HG03280 (cell line): ENCODE data around the gene RPS6KA2.
"Not testable (repeated sequence)": the region's sequence is repeated elsewhere in the genome, so short reads cannot be mapped to it uniquely, and the experiment has no call there.

Source experiments
- ATAC-seq: cut with Tn5 transposase; IDR thresholded peaks from one replicate; pipeline ENCODE4 v1.9.1; 2021; ENCODE audit warnings: mild to moderate bottlenecking, moderate library complexity; ENCODE audit not compliant: unreplicated experiment

The RPS6KA2 gene

GRCh38 chr6:166386111-166386510, 240.9 kb downstream of the RPS6KA2 start:
- ATAC-seq, result no peak

- not testable (repeated sequence) for ATAC-seq
Observed at GRCh38 chr6:166383802-166384363, 243.2 kb downstream of the RPS6KA2 start.

- ATAC-seq, result peak; percentile 89
Observed at GRCh38 chr6:166382933-166383801, 243.9 kb downstream of the RPS6KA2 start, which contains the start of gene MPC1. MPC1 (minus strand) TSS chr6:166382940; CDS start chr6:166382876, 64 bp downstream.

- ATAC-seq, result no peak
Observed at GRCh38 chr6:166382500-166382932, 244.5 kb downstream of the RPS6KA2 start.

GRCh38 chr6:166381733-166382499, 245.1 kb downstream of the RPS6KA2 start:
- peak; percentile 54 for ATAC-seq

GRCh38 chr6:166381381-166381732, 245.7 kb downstream of the RPS6KA2 start:
- no peak for ATAC-seq

- ATAC-seq, result no peak
Observed at GRCh38 chr6:166379800-166380199, 247.3 kb downstream of the RPS6KA2 start.

GRCh38 chr6:166379103-166379586, 247.9 kb downstream of the RPS6KA2 start:
- no peak for ATAC-seq

- no peak for ATAC-seq
Observed at GRCh38 chr6:166377721-166378120, 249.3 kb downstream of the RPS6KA2 start.

GRCh38 chr6:166375013-166375412, 252.0 kb downstream of the RPS6KA2 start:
- ATAC-seq, result no peak

GRCh38 chr6:166370489-166370888, 256.6 kb downstream of the RPS6KA2 start:
- no peak for ATAC-seq

GRCh38 chr6:166369782-166370181, 257.3 kb downstream of the RPS6KA2 start:
- ATAC-seq, result no peak

GRCh38 chr6:166366921-166367320, 260.1 kb downstream of the RPS6KA2 start:
- no peak for ATAC-seq

GRCh38 chr6:166365806-166366205, 261.2 kb downstream of the RPS6KA2 start:
- no peak for ATAC-seq

GRCh38 chr6:166365221-166365620, 261.8 kb downstream of the RPS6KA2 start:
- no peak for ATAC-seq

GRCh38 chr6:166364456-166364855, 262.6 kb downstream of the RPS6KA2 start:
- ATAC-seq, result no peak

- not testable (repeated sequence) for ATAC-seq
Observed at GRCh38 chr6:166362427-166362826, 264.6 kb downstream of the RPS6KA2 start.

- ATAC-seq, result no peak
Observed at GRCh38 chr6:166361077-166361429, 266.0 kb downstream of the RPS6KA2 start.

GRCh38 chr6:166360243-166361076, 266.6 kb downstream of the RPS6KA2 start:
- ATAC-seq, result no peak
